Islet of Langerhans (tissue), 1 donor: ENCODE measurements around the gene SLC31A1.
"Not testable (repeated sequence)": the region's sequence is repeated elsewhere in the genome, so short reads cannot be mapped to it uniquely, and the experiment has no call there.

Experiments
- FAIRE-seq: peaks from one replicate; lab custom pipeline; 2011; peaks lifted over from hg19 to GRCh38; lab: Jason Lieb, UNC

Gene SLC31A1

DNA sequence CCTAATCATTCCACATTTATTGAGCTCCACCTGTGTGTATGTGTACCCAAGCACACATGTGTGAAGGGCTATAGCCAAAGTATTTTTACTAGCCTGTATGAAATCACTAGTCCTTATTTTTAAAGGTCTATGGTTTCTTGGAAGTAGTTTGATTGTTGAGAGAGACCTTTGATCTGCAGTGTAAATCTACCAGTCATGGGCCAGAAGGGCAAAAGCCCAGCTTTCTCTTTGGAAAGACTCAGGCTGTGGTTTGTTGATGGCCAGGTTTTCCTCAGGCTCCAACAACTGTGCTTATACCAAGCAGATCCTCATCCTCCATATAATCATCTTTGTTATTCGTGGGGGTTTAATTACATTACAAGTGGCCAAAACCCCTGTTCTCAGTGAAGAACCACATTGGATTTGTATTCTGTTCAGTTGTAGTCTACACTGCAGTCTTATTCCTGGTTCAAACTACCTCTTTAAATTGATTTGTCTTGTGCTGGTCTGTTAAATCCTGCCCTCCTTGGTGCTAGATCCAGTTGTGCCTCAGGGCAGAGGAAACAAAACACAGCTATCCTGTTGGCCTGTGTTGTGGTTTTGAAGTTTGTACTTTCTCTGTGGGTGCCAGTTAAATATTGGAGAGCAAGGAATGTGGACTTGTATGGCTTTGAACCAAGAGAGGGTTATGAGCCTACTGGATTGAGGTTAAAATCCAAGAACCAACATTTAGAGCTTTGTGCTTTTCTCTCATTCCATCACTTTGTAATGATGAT lies 40.8 kb downstream of the SLC31A1 start:
- FAIRE-seq = no peak

- no peak for FAIRE-seq
Measured at GRCh38 chr9:113266174-113266573, 44.8 kb downstream of the SLC31A1 start.

- no peak for FAIRE-seq
Measured at GRCh38 chr9:113267911-113268566, 46.7 kb downstream of the SLC31A1 start.

DNA sequence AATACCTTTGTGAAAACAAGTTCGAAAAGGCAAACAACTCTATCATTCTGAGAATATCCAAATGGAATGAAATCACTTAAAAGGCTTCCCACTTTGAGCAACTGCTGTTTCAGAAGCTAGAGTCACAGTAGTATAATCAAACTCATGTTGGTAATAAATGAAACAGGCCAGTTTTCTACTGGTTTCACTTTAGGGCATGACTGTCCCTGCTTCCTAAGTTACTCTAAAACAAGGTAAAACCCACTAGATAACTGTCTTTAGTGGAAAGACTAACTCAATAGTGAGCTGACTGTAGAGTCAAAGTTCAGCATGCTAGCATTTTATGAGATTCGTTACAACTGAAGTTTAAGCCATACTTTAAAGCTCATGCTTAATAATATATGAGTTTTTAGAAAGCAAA lies 48.0 kb downstream of the SLC31A1 start:
- no peak for FAIRE-seq

DNA sequence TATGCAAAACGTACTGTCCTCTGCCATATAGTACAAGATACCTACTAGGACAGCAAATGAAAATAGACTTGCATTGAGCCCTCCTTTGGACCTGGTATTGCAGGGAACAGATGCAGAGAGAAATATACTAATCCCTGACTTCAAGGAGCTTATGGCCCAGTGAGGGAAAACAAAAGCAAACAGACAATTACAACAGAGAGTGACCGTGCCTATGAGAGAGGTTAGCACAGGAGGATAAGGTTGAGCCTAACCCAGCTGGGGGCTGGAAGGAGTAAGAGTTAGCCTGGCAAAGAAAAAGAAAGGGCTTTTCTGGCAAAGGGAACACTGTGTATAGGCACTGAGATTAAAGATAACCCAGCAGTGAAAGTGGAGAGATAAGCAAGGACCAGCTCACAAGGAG lies 48.5 kb downstream of the SLC31A1 start:
- no peak for FAIRE-seq

DNA sequence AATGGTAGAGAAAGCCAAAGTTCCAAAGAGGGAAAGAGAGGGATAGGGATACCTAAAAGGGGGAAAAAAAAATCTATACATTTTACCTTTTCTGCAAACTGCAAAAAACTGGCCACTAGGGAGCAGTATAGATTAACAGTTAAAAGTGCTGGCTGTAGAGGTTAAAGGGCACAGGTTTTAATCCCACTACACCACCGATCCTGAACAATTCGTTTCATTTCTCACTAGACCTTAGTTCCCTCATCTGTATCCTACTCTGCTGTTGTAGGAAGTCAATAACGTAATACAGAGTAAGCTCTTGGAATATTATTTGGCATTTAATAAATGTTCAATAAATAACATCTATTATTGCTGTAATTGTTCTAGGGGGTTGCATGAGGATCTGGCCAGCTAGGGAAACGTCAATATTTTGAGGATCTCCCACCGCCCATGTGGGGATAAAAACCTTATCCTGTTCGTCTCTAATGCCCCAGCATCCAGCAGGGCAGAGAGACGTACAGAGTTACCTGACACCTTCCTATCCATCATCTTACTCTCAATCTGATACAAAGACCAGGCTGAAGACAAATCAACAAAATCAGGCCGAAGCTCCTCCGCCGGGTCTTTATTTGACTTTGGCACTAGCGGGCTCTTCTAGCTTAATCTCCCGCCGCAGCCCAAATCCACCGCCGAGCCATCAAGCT lies 53.3 kb downstream of the SLC31A1 start:
- peak; percentile 64 for FAIRE-seq

GRCh38 chr9:113275157-113276131 lies 54.1 kb downstream of the SLC31A1 start, which contains the start of the genes CDC26 and PRPF4:
Gene CDC26, minus strand, starts transcription at chr9:113275572. Its CDS starts 3,065 bp downstream, at chr9:113272507.
Gene PRPF4, plus strand, starts transcription at chr9:113275658. Its CDS starts 86 bp downstream, at chr9:113275744.
- FAIRE-seq = no peak

GRCh38 chr9:113278840-113279239 lies 57.5 kb downstream of the SLC31A1 start:
- no peak for FAIRE-seq

DNA sequence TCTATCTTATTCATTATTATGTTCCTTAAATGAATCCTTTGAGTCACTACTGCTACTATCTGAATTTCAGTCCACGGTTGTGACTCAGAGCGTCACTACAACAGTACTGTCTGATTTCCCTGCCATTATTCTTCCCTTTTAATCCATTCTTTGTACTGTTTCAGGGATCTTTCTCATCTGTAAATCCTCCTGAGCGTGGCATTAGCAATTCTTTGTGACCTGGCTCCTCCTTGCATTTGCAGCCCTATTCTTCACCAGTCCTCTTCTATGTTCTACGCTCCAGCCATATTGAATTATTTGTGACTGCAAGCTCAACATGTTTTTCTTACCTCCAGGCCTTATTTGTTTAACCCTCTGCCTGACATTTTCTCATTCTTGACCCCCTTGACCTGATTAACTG lies 60.0 kb downstream of the SLC31A1 start:
- FAIRE-seq = no peak

- FAIRE-seq = no peak
Measured at GRCh38 chr9:113289091-113289490, 67.7 kb downstream of the SLC31A1 start.

DNA sequence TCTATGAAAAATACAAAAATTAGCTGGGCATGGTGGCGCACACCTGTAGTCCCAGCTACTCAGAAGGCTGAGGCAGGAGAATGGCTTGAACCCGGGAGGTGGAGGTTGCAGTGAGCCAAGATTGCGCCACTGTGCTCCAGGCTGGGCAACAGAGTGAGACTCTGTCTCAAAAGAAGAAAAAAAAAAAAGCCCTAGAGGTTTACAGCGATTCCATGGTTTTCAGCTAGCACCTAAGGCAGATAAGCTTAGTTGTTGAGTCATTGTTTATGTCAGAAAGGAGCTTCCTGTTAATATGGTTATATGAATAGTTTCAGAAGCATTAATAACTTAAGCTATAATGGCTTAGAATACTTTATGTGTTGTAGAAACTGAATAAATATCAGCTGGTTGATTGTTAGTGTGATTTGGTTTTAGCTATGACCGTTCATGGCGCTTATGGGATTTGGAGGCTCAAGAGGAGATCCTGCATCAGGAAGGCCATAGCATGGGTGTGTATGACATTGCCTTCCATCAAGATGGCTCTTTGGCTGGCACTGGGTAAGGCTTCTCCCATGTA lies 68.8 kb downstream of the SLC31A1 start:
- FAIRE-seq = no peak

DNA sequence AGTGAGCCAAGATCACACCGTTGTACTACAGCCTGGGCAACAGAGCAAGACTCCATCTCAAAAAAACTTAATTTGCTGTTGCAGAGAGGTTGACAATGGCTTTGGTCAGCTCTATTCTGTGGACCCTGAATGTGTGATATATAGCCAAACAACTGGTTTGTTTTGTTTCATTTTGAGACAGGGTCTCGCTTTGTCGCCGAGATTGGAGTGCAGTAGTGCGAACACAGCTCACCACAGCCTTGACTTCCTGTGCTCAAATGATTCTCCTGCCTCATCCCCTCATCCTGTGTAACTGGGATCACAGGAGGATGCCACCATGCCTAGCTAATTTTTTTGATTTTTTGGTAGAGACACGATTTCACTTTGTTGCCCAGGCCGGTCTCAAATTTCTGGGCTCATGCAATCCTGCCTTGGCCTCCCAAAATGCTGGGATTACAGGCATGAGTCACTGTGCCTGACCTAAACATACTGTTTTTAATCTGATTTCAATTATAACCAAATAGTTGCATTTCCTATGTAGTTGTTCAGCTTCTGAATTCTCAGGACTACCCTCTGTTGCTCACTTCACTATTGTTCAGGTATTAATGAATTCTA lies 72.0 kb downstream of the SLC31A1 start:
- no peak for FAIRE-seq

DNA sequence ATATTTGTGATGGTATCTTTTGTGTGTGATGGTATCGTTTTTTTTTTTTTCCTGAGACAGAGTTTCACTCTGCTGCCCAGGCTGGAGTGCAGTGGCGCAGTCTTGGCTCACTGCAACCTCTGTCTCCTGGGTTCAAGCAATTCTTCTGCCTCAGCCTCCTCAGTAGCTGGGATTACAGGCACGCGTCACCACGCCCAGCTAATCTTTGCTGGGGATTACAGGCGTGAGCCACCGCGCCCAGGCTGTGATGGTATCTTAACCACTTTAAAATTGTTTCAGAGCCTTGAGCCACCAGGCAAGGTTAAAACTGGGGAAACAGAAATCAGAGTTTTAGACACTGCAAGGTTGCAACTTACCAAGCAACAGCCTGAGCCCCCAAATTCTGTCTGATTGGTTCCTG lies 74.9 kb downstream of the SLC31A1 start:
- FAIRE-seq = not testable (repeated sequence)

- no peak for FAIRE-seq
Measured at GRCh38 chr9:113296796-113297558, 75.6 kb downstream of the SLC31A1 start.

- no peak for FAIRE-seq
Measured at GRCh38 chr9:113298311-113298710, 77.0 kb downstream of the SLC31A1 start.

DNA sequence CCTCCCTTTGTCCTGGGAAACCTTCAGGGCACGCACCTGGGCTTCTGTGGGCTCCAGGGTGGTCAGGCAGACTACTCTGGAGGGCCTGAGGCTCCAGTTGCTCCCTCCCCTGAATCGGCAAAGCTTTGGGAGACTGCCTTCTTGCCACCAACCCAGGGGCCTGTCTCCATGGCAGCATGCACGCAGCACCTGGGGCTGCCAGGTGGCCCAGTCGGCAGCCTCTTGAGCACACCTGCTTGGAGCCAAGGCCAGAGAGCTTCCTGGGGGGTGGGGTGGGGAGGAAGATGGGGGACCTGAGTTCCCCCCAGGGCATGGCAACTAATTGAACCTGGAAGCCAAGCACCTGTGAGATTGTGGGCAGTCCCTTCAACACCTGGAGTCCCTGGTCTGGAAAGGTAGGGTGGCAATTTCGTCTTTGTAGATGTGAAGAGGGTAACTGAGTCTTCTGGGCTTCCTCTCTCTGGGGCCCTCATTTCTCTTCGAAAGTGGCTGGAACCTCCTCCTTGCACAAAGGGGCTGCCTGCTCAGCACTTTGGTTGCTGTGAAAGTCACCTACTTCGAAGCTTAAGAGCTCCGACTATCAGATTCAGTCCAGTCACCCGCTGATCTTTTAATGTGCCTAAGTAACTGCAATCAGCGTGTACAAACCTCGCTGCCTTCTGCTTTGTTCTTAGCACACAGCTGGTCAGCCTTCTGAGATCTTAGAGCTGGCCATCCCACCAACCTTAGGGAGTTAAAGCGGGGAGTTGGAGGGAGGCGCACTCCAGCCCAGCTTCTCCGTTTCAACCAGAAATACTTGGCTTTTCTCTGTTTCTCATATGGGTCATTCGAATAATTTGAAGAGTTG lies 77.8 kb downstream of the SLC31A1 start:
- FAIRE-seq = no peak

GRCh38 chr9:113299800-113300292 lies 78.5 kb downstream of the SLC31A1 start:
- FAIRE-seq = no peak

DNA sequence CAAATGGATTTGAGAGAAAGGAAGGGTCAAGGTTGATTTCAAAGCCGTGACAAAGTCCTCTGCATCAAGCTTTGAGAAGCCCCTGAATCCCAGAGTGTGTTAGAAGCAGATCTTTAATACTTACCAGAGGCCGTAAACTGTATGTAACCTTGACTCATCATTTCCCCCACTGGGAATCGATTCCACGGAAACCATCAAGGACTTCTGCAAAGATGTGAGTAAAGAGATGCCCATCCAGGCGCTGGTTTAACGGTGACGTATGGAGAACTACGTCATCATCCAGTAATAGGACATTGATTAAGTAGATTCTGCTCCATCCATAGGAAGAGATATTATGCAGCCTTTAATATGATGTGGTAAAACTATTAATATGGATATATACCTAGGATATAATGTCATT lies 80.2 kb downstream of the SLC31A1 start:
- no peak for FAIRE-seq

GRCh38 chr9:113302792-113303418 lies 81.6 kb downstream of the SLC31A1 start, which contains the start of gene RNF183:
Gene RNF183, minus strand, starts transcription at chr9:113303376. Its CDS starts 5,192 bp downstream, at chr9:113298184.
- FAIRE-seq = no peak
